Amygdala (tissue), 56 donors: ENCODE measurements around the gene CARMIL1.

Experiments used
- DNase-seq, 56 donors: peaks; one replicate each; lab custom pipeline; 2025; lab: John Stamatoyannopoulos, UW

Gene CARMIL1

DNA sequence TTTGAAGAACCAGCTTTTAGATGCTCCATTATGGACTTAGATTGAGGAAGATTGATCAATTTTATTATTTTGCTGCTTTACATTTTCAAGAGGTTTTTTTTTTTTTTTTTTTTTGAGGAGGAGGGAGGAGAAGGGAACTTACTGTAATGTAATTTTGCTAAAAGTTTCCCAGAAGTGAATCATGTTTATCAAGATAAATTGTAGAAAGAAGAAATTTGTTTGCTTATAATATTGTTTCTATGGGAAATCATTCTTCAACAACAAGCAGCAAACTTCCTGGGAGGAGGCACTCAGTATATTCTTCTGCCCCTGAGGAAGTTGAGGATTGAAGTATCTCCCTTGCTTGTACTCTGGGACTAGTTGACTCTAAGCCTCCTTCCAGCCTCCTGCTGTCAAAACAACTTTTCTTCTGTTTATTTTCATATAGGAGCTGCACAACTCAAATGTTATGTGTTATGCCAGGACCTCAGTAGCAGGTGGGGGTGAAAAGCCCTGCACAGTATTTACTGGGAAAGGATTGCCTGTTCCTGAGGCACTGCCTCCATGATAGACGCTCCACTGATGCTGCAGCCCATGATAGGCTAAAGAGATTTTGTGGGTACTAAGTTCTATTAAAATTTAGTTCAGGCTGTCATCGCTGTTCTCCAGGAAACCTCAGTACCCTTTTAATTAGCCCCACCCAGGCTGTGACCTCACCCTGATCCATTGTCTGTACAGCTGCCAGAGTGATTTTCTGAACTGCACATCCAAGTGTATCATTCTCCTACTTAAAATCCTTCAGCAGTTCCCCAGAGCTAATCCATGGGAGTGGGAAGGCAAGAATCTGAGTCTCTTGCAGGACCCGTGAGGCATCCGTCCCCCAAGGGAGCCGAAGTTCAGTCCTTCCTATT, 51.9 kb downstream of the CARMIL1 start:
- DNase-seq: no peak

DNA sequence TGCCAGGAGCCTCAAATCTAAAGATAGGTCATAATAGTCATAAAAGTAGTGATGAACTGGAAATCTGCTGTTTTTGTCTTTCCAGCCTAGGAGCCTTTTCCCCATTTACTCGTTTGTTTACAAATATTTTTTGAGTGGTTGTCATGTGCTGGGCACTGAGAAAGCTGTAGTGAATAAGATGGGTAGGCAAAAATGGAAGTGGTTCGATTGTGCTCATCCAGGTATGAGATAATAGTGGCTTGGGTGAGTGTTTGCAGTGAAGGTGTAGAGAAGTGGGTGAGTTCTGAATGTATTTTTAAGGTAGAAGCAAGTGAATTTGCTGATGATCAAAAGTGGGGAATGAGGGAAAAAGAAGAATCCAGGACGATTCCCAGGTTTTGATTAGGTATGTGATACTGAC, 53.0 kb downstream of the CARMIL1 start:
- no peak for DNase-seq

DNA sequence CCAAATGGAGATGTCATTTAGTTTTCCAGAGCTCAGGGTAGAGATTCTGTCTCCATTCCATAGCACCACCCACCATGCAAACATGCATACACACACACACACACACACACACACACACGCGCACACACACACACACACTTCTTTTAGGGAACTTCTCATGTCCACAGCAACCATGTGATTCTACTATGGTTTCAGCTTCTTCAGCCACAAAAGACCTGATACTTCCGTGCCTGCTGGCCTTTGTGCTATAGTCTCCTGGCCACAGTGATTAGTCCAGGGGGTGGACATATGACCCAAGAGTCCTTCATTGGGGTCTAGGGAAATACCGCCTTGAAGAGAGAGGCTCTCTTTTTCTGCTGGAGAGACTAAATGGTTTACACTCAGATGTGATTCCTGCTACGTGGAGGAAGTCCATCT, 53.5 kb downstream of the CARMIL1 start:
- peak in 1 of 56 donors; percentile 42 for DNase-seq

DNA sequence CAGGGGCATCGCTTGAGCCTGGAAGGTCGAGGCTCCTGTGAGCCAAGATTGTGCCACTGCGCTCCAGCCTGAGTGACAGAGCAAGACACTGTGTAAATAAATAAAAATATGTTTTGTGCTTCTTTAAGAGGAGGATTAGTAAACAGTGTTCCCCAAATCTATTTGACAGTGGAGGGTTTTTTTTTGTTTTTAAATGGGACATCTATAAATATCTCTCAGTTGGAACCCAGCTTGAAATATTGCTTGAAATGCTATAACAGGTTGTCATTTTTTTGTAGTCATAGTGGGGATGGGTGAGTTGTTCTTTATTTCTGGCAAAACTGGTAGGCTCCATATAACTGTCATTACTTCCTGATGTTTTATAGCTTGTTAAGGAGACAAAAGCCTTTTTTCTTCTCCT, 54.3 kb downstream of the CARMIL1 start:
- DNase-seq: no peak

DNA sequence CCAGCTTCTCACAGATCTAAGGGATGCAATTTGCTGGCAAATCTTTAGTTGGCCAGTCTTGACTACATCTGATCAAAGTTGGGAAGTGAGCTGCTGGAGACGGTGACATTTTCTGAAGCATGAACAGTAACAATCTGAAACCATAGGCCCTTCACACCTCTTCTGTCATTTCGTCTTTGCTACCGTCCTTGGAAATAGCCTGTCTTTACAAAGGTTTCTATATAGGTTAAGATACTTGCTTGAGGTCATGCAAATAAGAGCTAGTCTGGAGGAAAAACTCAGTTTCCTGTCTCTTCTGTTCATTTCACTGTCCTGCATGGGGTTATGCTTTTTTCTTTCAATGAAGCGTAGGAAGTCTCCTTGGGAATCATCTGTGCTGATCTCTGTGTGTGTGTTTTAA, 55.6 kb downstream of the CARMIL1 start:
- no peak for DNase-seq

DNA sequence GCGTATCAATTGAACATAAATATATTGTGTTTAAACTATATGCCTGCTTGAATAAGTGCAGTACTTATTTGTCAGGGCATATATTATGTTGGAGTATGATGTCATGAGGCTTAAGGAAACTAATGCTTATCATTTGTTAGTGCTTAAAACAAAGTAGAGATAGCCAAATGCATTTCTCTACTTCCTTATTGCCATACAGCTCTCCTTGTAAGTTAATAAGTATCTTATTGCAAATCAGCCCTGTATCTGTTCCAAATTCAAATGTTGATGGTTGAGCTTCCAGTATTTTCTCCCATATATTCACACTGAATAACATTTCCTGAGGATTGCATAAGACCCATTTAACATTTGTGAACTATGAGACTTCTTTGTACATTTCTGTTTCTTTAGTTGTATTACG, 57.8 kb downstream of the CARMIL1 start:
- DNase-seq: no peak

DNA sequence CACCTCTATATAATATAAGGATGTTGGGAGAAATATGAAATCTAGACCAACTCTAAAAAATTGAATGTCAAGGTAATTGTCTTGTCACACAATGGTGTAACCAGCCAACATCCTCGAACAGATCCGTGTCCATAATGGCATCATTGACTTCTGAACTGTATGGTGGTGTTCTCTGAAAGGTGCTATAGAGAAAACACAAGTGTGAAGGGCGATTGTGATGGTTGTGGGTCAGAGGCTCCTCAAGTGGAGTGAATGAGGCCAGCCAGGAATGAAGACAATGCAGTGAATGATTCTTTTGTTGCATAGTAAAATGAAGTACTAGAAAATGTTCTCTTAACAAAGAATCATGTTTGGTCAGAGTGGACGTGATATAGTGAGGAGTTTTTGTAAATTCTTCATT, 58.3 kb downstream of the CARMIL1 start:
- no peak for DNase-seq

DNA sequence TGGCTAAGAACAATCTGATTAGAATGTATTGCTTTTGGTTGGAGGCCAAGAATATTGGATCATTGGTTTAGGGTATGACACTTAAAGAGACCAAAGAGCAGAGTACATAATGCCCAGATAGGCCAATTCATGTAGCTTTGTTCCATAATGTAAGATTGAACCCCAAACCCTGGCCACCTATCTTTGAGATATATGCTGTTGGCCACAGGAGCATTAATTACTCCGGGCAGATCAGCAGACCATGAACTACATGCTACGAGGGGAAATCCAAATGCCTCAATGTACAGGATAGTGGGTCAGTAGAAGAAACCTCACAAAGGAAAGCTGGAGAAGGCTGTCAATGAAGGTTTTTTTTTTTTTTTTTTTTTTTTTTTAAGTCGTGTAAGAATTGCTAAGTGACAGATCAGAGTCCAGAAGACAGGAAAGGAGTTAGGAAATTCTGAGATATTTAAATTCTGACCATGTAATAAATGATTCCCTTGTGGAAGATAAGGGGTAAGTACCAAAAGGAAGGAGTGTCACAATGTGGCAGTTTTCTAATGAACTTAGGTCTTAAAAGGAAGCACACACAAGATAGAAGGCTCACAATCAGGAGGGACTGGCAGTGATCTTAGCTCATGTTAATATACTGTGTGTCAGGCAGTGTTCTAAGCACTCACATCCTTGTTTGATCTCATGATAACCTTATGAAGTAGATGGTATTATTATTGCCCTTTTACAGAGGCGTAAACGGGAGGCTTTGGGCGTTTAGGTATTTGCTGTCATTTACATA, 61.4 kb downstream of the CARMIL1 start:
- no peak for DNase-seq

DNA sequence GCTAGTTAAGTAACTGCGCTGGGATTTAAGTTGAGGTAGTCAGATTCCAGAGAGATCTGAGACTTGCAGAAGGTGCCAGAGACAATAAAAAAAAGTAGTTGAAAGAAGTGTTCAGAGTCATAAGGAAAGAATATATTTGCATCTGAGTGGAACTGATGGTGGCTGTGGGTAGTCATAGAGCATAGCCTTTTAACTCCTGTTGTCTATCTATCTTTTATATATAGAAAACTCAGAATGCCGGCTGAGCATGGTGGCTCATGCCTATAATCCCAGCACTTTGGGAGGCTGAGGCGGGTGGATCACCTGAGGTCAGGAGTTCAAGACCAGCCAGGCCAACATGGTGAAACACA, 62.0 kb downstream of the CARMIL1 start:
- no peak for DNase-seq

DNA sequence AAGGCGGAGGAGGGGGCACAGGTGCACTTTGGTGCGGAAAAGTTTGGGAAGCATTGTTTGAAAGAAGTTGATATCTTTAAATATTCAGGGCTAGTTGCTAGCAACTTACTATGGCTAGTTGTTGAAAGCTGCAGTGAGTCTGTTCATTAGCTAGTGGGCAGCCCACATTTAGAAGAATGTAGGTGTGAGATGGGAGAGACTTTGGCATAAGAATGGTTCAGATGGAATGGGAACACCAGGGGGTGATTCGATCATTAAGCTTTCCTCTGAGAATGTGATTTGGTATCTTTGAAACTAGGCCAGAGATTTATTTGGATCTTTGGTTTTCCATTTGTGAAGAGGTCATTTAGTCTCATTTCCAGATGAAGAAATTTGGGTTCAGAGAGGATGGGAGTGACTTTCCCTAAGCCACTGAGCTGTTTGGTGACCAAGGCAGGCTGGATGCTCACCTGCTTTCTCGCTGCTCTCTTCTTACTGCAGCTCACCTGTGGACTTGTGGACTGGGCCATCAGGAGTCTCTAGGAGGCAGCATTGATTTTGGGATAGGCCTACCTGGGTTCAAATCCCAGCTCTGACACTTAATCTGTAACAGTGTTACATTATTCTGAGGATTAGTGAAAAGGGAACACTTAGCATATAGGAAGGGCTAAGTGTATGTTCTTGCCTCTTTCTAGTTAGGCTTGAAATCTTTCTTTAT, 62.9 kb downstream of the CARMIL1 start:
- no peak for DNase-seq

DNA sequence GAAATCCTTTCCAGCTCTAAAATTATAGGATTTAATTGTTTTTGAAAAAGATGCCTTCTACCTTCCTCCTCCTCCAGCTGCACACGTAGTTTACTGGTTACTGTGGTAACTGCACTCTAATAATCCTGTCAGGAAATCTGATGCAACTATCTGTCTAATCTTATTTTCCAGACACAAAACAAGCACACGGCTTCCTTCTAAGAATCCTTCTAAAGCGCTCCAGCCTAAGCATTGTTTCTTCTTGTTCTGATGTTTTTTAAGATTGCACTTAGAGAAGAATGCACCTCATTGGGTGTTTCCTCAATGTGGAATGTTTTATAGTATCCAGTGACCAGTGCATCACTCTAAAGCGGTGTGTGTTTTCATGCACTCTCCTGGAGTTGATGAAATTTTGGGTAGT, 63.6 kb downstream of the CARMIL1 start:
- no peak for DNase-seq

DNA sequence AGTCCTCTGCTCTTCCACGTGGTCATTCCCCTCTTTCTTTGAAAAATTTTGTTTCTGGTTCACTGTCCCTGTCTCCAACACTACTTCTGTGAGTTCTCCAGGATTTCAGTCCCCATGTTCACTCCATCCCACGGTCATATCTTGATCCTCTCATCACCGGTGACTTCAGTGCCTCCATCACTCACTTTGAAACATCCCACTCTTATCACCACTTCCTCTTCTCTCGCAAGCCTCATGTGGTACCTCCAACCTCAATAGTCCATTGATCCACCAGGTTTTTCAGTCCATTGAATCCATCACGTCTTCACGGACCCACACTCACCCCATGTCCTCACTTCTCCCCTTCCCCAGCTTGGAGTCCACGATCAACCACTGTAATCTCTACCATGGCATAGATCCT, 64.8 kb downstream of the CARMIL1 start:
- DNase-seq: no peak

DNA sequence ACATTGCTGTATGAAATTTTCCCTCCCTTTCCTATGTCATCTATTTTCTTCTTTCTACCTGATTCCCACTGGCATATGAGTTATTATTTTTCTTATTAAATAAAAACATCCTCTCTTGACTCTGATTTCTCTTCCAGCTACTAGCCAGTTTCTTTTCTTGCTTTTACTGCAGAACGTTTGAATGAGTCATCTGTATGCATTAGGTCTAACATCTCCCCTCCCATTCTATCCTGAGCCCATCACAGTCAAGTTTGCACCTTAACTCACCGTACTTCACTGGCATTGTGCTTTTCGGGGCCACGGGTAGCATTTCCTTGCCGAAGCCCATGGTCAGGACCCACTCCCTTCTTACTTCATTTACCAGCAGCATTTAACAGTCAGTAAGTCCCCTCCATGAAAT, 65.7 kb downstream of the CARMIL1 start:
- no peak for DNase-seq

DNA sequence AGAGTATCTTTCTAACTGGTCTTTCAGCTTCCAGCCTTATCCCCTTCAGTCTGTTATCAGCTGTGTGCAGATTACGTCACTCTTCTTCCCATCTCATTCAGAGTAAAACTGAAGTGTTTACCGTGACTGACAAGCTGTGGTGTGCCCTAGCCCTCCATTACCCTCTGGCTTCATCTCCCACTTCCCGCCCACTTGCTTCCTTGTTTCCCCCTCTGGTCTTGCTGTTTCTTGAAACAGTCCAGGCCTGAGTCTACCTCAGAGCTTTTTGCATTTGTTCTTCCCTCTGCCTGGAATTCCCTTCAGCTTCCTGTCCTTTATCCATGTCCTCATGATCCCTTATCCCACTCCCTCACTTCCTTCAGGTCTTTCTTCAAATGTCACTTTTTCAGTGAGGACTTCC, 66.9 kb downstream of the CARMIL1 start:
- no peak for DNase-seq

DNA sequence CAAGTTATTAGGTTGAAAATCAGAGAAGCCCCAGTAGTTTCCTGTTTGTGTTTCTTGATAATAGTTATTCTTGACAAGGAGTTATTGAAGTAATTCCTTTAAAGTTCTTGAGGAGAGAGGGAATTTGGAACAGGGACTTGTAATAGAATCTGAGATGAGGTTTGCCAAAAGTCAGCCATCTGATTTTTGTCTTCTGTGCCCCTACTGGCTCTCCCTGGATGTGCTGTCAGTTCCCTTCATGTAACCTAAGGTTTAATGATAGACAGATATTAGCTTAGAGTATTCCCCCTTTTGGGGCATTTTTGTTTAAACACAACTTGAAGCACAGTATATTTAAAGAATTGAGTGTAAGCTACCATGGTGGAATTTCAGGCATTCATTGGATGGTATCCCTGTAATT, 71.4 kb downstream of the CARMIL1 start:
- no peak for DNase-seq

DNA sequence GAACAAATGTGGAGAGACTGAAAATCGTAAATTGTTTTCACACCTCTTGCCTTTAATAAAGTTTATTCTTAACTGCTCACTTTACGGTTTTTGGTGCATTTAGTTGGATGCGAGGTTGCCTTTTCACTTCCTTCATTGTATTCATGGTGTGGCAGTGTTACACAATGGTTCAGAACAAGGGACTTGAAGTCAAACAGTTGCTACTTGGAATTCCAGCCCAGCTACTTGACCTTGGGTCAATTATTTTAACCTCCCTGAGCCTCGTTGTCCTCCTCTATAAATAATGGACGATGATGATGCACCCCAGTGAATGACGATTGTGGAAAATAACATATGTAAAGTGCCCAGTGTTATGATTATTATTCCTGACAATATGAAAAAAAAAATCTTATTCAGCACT, 72.3 kb downstream of the CARMIL1 start:
- no peak for DNase-seq

DNA sequence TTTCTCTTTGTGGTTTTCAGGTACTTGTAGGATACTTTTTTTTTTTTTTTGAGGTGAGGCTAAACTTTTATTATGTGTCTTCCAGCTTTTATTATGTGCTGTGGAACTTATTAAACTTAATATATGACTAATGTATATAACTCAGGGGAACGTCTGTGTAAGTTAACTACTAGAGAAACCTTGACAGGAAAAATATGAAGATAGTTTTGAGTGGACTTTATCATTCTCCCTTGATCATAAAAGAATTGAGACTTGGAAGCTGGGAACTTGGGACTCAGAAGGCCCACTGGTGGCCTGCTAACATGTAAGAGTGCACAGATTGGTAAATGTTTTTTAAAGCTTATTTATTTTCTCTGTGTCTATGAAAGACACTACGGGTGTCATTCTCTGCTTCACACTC, 73.1 kb downstream of the CARMIL1 start:
- DNase-seq: no peak

DNA sequence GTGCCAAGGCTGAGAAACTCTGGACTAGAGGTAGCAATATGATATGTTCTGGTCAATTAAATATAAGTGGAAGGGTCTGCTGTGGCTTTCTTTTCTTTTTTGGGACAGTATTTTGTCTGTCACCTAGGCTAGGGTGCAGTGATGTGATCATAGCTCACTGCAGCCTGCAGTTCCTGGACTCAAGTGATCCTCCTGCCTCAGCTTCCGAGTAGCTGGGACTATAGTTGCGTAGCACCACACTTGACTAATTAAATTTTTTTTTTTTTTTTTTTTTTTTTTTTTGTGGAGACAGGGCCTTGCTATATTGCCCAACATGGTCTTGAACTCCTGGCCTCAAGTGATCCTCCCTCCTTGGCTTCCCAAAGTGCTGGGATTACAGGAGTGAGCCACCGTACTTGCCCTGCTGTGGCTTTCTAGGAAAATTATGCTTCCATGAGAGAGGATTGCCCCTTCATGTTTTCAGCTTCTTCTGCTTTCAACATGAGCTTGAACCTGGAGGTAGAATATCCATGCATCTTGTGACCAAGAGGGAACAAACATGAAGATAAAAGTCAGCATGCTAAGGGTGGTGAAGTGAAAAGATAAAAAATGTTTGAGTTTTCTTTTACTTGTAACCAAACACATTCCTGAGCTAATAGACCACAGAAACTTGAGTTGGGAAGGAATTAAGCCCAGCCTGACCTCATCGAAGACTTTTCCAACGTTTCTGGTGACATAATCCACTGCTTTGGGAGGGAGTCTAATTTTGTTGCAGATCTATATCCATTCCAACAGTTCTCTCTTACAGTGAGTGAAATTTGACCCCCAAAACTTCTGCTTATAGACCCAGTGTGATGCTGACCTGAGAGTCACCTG, 75.1 kb downstream of the CARMIL1 start:
- no peak for DNase-seq

DNA sequence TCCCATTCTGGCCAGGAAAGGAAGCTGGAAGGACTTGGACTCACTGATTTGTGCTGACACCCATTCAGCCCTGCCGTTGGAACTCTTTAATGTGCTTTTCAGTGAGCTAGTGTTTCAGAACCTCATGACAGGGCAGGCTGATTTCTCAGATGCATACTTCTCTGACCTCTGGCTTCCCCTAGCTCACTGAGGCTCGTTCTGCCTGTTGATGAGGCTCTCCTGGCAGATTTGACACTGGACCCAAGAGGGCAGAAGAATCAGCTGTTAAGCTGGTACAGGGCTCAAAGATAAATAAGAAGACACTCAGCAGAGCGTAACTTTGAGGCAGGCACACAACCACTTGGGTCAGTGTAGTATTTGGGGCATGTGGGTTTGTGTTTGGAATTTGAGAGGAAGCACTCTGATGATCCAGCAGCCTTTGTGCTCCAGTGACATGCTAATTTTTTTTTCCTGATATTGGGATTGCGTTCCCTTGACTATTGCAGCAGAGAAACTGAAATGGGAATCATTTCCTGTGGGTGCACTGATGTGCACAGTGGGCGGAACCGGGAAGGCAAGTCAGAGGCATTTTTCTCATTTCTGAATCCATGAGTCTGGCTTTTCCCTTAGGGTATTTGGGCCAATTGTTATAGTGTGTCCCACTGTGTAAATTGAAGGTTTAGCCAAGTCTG, 80.2 kb downstream of the CARMIL1 start:
- DNase-seq: peak in 27 of 56 donors; percentile 6 to 80 (median 32)

DNA sequence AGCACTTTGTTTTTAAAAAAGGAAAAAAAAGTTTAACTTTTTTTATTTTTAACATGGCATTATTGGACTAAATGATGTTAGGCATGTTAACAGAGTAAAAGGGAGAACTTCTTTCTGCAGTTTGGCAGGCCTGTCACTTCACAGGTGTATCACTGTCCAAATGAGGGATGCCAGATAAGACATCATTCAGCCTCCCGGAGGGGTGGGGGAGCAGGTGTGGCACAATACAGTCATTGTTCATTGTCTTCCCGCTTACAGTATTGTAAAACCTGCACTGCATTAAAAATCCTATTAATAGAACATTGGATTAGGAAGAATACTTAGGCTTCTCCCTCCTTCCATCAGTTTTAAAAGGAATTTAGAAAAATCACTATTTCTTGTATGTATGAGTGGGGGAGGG, 80.7 kb downstream of the CARMIL1 start:
- DNase-seq: no peak
